ENCODE measurements around the gene RBKS. TPM values are rescaled to one million over a fixed set of nuclear protein-coding genes. Genes with fewer than 3 reads are reported as not detected.

The RBKS gene
- total and polyA plus RNA-seq, 2 of the 13 experiments (the other 11 are each of a cell fraction or from before 2014, with no cell fraction given) = 7.7 to 8.3 TPM

DNA sequence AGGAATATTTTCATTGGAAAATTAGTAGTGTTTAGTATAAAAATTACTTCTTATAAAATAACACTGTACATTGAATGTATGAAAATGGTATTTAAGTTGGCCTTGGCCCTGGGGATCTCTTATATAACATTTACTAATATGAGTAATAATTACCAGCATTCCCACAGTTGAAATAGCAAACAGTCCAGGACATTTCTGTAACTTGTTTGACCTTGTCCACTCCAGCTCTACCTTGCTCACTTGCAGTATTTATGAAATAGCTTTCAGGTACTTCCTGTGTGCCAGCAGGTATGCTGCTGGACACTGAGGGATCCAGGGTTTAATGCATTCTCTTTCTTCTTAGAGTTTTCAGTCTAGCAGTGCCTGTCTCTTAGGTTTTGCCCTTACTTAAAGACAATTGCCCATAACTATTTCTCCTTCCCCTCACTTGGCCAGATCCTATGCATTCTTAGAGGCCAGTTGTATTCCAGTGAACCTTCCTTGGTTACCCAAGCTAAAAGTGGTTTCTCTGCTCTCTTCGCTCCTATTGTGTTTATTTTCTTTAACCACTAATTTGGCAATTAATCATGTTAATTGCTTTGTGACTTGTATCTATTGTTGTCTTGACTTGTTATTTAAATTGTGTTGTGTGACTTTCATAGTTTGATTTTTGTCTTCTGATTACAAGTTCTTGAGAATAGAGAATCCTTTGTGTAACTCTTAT is 26.3 kb upstream of the RBKS start (continued):
- no peak for TF ChIP-seq KAT7 (CRISPR knock-in tag; IDR thresholded peaks at IDR 0.05; ENCODE audit: borderline replicate concordance)
- no peak for TF ChIP-seq NFYB (CRISPR knock-in tag; IDR thresholded peaks at IDR 0.05)
- peak; percentile 83 for TF ChIP-seq RXRB (CRISPR knock-in tag; IDR thresholded peaks at IDR 0.05; ENCODE audit: borderline replicate concordance)
- no peak for TF ChIP-seq HMGA1 (CRISPR knock-in tag; conservative IDR thresholded peaks at IDR 0.05)
- no peak for TF ChIP-seq SMAD9 (CRISPR knock-in tag; IDR thresholded peaks at IDR 0.05)
- no peak for TF ChIP-seq RFX1 (IDR thresholded peaks at IDR 0.05)
- TF ChIP-seq ZNF460 (CRISPR knock-in tag; IDR thresholded peaks at IDR 0.05; ENCODE audit: borderline replicate concordance) = no peak
- no peak for TF ChIP-seq ZNF660 (CRISPR knock-in tag; IDR thresholded peaks at IDR 0.05; ENCODE audit: borderline replicate concordance, low read depth)
- TF ChIP-seq GATAD2A (CRISPR knock-in tag; IDR thresholded peaks at IDR 0.05) = peak; percentile 80
- no peak for TF ChIP-seq PRPF4 (IDR thresholded peaks at IDR 0.05; ENCODE audit: low read depth, low read length, poor library complexity, severe bottlenecking)
- no peak for TF ChIP-seq TCF7 (IDR thresholded peaks at IDR 0.05; ENCODE audit: low read depth)
- TF ChIP-seq ZBTB3 (CRISPR knock-in tag; IDR thresholded peaks at IDR 0.05; ENCODE audit: borderline replicate concordance, low read depth) = no peak
- no peak for TF ChIP-seq ZNF143 (CRISPR knock-in tag; IDR thresholded peaks at IDR 0.05)
- no peak for TF ChIP-seq ARHGAP35 (CRISPR knock-in tag; IDR thresholded peaks at IDR 0.05; ENCODE audit: borderline replicate concordance)
- TF ChIP-seq, protein P1, sequence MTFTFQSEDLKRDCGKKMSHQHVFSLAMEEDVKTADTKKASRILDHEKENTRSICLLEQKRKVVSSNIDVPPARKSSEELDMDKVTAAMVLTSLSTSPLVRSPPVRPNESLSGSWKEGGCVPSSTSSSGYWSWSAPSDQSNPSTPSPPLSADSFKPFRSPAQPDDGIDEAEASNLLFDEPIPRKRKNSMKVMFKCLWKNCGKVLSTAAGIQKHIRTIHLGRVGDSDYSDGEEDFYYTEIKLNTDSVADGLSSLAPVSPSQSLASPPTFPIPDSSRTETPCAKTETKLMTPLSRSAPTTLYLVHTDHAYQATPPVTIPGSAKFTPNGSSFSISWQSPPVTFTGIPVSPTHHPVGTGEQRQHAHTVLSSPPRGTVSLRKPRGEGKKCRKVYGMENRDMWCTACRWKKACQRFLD (CRISPR knock-in tag; IDR thresholded peaks at IDR 0.05; ENCODE audit: borderline replicate concordance) = no peak
- no peak for TF ChIP-seq JUND (CRISPR knock-in tag; IDR thresholded peaks at IDR 0.05)
- TF ChIP-seq ZFP36L1 (CRISPR knock-in tag; IDR thresholded peaks at IDR 0.05) = no peak
- peak; percentile 46; the same call in 1 of the 2 replicates for TF ChIP-seq SMYD3 (CRISPR knock-in tag; IDR thresholded peaks at IDR 0.05)
- TF ChIP-seq ZKSCAN5 (CRISPR knock-in tag; IDR thresholded peaks at IDR 0.05) = no peak
- peak; percentile 70 for TF ChIP-seq SAP130 (CRISPR knock-in tag; IDR thresholded peaks at IDR 0.05; ENCODE audit: low read depth)
- TF ChIP-seq PHF8 (CRISPR knock-in tag; IDR thresholded peaks at IDR 0.05) = no peak
- TF ChIP-seq, protein P2, sequence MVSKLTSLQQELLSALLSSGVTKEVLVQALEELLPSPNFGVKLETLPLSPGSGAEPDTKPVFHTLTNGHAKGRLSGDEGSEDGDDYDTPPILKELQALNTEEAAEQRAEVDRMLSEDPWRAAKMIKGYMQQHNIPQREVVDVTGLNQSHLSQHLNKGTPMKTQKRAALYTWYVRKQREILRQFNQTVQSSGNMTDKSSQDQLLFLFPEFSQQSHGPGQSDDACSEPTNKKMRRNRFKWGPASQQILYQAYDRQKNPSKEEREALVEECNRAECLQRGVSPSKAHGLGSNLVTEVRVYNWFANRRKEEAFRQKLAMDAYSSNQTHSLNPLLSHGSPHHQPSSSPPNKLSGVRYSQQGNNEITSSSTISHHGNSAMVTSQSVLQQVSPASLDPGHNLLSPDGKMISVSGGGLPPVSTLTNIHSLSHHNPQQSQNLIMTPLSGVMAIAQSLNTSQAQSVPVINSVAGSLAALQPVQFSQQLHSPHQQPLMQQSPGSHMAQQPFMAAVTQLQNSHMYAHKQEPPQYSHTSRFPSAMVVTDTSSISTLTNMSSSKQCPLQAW (CRISPR knock-in tag; IDR thresholded peaks at IDR 0.05) = peak; percentile 76
- peak; percentile 63 for TF ChIP-seq BCL6 (CRISPR knock-in tag; IDR thresholded peaks at IDR 0.05)
- peak; percentile 83 for TF ChIP-seq NCOA2 (CRISPR knock-in tag; IDR thresholded peaks at IDR 0.05)
- no peak for TF ChIP-seq HMG20B (CRISPR knock-in tag; conservative IDR thresholded peaks at IDR 0.05)
- no peak for TF ChIP-seq ZNF788 (CRISPR knock-in tag; IDR thresholded peaks at IDR 0.05; ENCODE audit: borderline replicate concordance)
- TF ChIP-seq, protein P3, sequence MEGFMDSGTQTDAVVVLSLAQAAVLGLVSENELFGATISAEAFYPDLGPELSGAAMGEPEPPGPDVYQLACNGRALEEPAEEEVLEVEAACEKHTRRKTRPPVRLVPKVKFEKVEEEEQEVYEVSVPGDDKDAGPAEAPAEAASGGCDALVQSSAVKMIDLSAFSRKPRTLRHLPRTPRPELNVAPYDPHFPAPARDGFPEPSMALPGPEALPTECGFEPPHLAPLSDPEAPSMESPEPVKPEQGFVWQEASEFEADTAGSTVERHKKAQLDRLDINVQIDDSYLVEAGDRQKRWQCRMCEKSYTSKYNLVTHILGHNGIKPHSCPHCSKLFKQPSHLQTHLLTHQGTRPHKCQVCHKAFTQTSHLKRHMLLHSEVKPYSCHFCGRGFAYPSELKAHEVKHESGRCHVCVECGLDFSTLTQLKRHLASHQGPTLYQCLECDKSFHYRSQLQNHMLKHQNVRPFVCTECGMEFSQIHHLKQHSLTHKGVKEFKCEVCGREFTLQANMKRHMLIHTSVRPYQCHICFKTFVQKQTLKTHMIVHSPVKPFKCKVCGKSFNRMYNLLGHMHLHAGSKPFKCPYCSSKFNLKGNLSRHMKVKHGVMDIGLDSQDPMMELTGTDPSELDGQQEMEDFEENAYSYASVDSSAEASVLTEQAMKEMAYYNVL (CRISPR knock-in tag; IDR thresholded peaks at IDR 0.05; ENCODE audit: borderline replicate concordance) = no peak
- TF ChIP-seq PLRG1 (conservative IDR thresholded peaks at IDR 0.05) = no peak

Measured in HepG2 (cell line).